K562 (cell line): Measurements from ENCODE around the gene ST7. TPM values are rescaled to one million over a fixed set of nuclear protein-coding genes. Genes with fewer than 3 reads are reported as not detected.

Experiments
- CUX1 ChIP-seq: fragments of 200-800 bp; sonication (Bioruptor generic); IDR thresholded peaks from 2 replicates; pipeline ENCODE4 v1.6.1; 2016; ENCODE audit warnings: missing genetic modification characterization, missing compliant biosample characterization
- EGR1 ChIP-seq: fragments of 450-650 bp; conservative IDR thresholded peaks from 2 replicates; pipeline ENCODE4 v1.6.1; 2017; ENCODE audit warnings: mild to moderate bottlenecking
- FOS ChIP-seq: IDR thresholded peaks from 3 replicates; pipeline ENCODE4 v1.6.1; 2011; ENCODE audit not compliant: insufficient read length; ENCODE audit errors: extremely low read depth
- FOXK2 ChIP-seq, 2 experiments: fragments of 450-650 bp; IDR thresholded peaks in 1 of 2; conservative IDR thresholded peaks in 1 of 2; 2 replicates each; pipeline ENCODE4 v1.6.1; 2016; ENCODE audit warnings: low read depth in 2 of 2, mild to moderate bottlenecking in 1 of 2
- GATAD2A ChIP-seq: fragments of 450-650 bp; IDR thresholded peaks from 2 replicates; pipeline ENCODE4 v1.6.1; 2017
- JUN ChIP-seq, 2 experiments: sonication (generic) in 1 of 2; formaldehyde crosslinking in 1 of 2; IDR thresholded peaks; 2 replicates each; pipeline versions ENCODE4 v1.6.1 to v1.8.0; 2012 to 2022; ENCODE audit warnings: borderline replicate concordance in 2 of 2, mild to moderate bottlenecking in 2 of 2, improper control_type of control experiment in 1 of 2, low read depth in 1 of 2, low read length in 1 of 2, missing genetic modification reagents in 1 of 2
- MYC ChIP-seq, 2 experiments: fragments of 250-450 bp in 1 of 2; sonication (Bioruptor Pico) in 1 of 2; IDR thresholded peaks; 2 replicates each; pipeline versions ENCODE4 v1.5.1 to v1.6.1; 2012 to 2021; ENCODE audit warnings: low read depth in 2 of 2, borderline replicate concordance in 1 of 2, improper control_type of control experiment in 1 of 2, low read length in 1 of 2, mild to moderate bottlenecking in 1 of 2, moderate library complexity in 1 of 2
- NFE2 ChIP-seq: IDR thresholded peaks from 2 replicates; pipeline ENCODE4 v1.6.1; 2014; ENCODE audit warnings: antibody characterized with exemption, low read depth
- RBBP5 ChIP-seq: fragments of 200-600 bp; sonication (generic); IDR thresholded peaks from 2 replicates; pipeline ENCODE4 v1.6.1; 2012; ENCODE audit warnings: borderline replicate concordance, mild to moderate bottlenecking, low read length, control low read depth, inconsistent platforms; ENCODE audit not compliant: insufficient read depth, poor library complexity, severe bottlenecking
- SPI1 ChIP-seq: IDR thresholded peaks from 2 replicates; pipeline ENCODE4 v1.6.1; 2011; ENCODE audit warnings: low read depth, low read length, control low read depth, borderline replicate concordance
- YY1 ChIP-seq, 3 experiments: IDR thresholded peaks; 2 replicates each; pipeline ENCODE4 v1.6.1; 2011; ENCODE audit warnings: low read length in 2 of 3, mild to moderate bottlenecking in 2 of 3, moderate library complexity in 2 of 3, borderline replicate concordance in 1 of 3, control low read depth in 1 of 3, low read depth in 1 of 3; ENCODE audit not compliant: insufficient read depth in 3 of 3, insufficient replicate concordance in 2 of 3, control insufficient read depth in 1 of 3, insufficient read length in 1 of 3; ENCODE audit errors: extremely low read depth in 1 of 3
- ZBED1 ChIP-seq: IDR thresholded peaks from 2 replicates; pipeline ENCODE4 v1.6.1; 2014
- ZNF444 ChIP-seq: fragments of 250-450 bp; sonication (Bioruptor Pico); IDR thresholded peaks from 2 replicates; pipeline ENCODE4 v1.4.0; 2020; ENCODE audit warnings: mild to moderate bottlenecking, moderate library complexity
- ZNF584 ChIP-seq: fragments of 200-800 bp; sonication (Bioruptor generic); IDR thresholded peaks from 2 replicates; pipeline ENCODE4 v1.6.1; 2016; ENCODE audit warnings: low read depth, mild to moderate bottlenecking, missing genetic modification characterization, missing compliant biosample characterization
- polyA plus RNA-seq, 8 experiments: library from polyadenylated mRNA; depleted of rRNA in 4 of 8; stranded (reverse) in 5 of 8; unstranded in 3 of 8; fragments of >200 nt; fragmentation: Nextera tagmentation in 2 of 8; fragmentation: Illumina TruSeq in 1 of 8; extraction: Ambion mirVana in 2 of 8; extraction: Trizol in 1 of 8; gene quantifications; 2 replicates each; pipeline versions ENCODE4 v1.2.1 to v1.2.3, GENCODE V29; 2011 to 2014; ENCODE audit warnings: inconsistent platforms in 1 of 8, missing spikeins in 1 of 8
- total RNA-seq, 7 experiments: library from RNA; depleted of rRNA in 6 of 7; stranded (reverse); fragments of >200 nt in 6 of 7; fragmentation: Illumina TruSeq in 2 of 7; extraction: Trizol in 2 of 7; gene quantifications; 2 replicates each; pipeline versions ENCODE4 v1.2.1 to v1.2.3, GENCODE V29; 2011 to 2021; ENCODE audit warnings: low replicate concordance in 1 of 7
- TF ChIP-seq, protein P1 (sequence below): fragments of 450-650 bp; IDR thresholded peaks from 2 replicates; pipeline ENCODE4 v1.7.1; 2018; ENCODE audit warnings: mild to moderate bottlenecking, low read depth; ENCODE audit not compliant: partially characterized antibody
- TF ChIP-seq, protein P2 (sequence below), 2 experiments: fragments of 450-650 bp; conservative IDR thresholded peaks; 2 replicates each; pipeline ENCODE4 v1.6.1; 2017; ENCODE audit warnings: mild to moderate bottlenecking in 2 of 2, moderate library complexity in 2 of 2

The ST7 gene
- total and polyA plus RNA-seq, 9 of the 15 experiments (the other 6 are each of a cell fraction or from before 2014, with no cell fraction given): 23.9 to 56.3 (median 36.9) TPM

DNA sequence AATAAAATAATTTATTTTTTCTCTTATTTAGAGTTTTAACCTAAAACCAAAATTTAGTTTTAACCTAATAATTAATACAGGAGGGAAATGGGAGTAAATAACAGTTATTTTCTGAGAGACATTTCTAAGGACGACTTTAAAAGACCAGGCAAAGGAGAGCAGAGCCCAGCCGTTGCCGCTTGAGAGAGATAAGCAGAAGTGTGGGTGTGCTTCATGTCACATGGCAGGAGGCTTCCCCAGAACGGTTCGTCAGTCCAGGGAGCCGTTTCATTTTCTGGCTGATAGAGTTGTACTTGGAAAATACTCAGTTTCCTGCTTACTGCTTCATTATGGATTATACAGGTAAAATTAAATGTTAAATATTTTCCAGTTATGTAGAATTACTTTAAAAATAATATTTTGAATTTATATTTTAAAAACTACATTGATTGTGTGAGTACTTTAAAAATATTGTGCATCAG lies 61.4 kb downstream of the ST7 start (continued):
- TF ChIP-seq YY1 (IDR thresholded peaks at IDR 0.05; ENCODE audit: borderline replicate concordance in 1 of 3, control insufficient read depth in 1 of 3, extremely low read depth in 1 of 3, insufficient read depth in 3 of 3, insufficient read length in 1 of 3, insufficient replicate concordance in 2 of 3, low read depth in 1 of 3, low read length in 2 of 3): peak in 2 of 3 experiments; percentile 36 to 67
- no peak for TF ChIP-seq CUX1 (CRISPR knock-in tag)
- TF ChIP-seq, protein P1, sequence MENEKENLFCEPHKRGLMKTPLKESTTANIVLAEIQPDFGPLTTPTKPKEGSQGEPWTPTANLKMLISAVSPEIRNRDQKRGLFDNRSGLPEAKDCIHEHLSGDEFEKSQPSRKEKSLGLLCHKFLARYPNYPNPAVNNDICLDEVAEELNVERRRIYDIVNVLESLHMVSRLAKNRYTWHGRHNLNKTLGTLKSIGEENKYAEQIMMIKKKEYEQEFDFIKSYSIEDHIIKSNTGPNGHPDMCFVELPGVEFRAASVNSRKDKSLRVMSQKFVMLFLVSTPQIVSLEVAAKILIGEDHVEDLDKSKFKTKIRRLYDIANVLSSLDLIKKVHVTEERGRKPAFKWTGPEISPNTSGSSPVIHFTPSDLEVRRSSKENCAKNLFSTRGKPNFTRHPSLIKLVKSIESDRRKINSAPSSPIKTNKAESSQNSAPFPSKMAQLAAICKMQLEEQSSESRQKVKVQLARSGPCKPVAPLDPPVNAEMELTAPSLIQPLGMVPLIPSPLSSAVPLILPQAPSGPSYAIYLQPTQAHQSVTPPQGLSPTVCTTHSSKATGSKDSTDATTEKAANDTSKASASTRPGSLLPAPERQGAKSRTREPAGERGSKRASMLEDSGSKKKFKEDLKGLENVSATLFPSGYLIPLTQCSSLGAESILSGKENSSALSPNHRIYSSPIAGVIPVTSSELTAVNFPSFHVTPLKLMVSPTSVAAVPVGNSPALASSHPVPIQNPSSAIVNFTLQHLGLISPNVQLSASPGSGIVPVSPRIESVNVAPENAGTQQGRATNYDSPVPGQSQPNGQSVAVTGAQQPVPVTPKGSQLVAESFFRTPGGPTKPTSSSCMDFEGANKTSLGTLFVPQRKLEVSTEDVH: peak; percentile 43
- no peak for TF ChIP-seq ZNF444
- TF ChIP-seq FOXK2 (conservative IDR thresholded peaks at IDR 0.05 in 1 of 2, IDR thresholded peaks at IDR 0.05 in 1 of 2; ENCODE audit: low read depth in 2 of 2): peak; percentile 36 to 51
- TF ChIP-seq ZBED1: peak; percentile 57; the same call in 1 of the 2 replicates
- TF ChIP-seq FOS: peak; percentile 11
- peak; percentile 61 for TF ChIP-seq RBBP5
- TF ChIP-seq MYC (IDR thresholded peaks at IDR 0.05; ENCODE audit: low read depth, low read length): peak; percentile 97
- TF ChIP-seq MYC (CRISPR knock-in tag; IDR thresholded peaks at IDR 0.05; ENCODE audit: borderline replicate concordance, low read depth): no peak
- TF ChIP-seq JUN (IDR thresholded peaks at IDR 0.05; ENCODE audit: borderline replicate concordance, low read depth, low read length): peak; percentile 71
- TF ChIP-seq JUN (CRISPR knock-in tag; IDR thresholded peaks at IDR 0.05; ENCODE audit: borderline replicate concordance): no peak
- 0 out of 2 replicates have a peak, but pooled peaks have one; percentile 1 for TF ChIP-seq ZNF584 (CRISPR knock-in tag)
- 0 out of 2 replicates have a peak, but pooled peaks have one; percentile 11 for TF ChIP-seq GATAD2A
- TF ChIP-seq, protein P2, sequence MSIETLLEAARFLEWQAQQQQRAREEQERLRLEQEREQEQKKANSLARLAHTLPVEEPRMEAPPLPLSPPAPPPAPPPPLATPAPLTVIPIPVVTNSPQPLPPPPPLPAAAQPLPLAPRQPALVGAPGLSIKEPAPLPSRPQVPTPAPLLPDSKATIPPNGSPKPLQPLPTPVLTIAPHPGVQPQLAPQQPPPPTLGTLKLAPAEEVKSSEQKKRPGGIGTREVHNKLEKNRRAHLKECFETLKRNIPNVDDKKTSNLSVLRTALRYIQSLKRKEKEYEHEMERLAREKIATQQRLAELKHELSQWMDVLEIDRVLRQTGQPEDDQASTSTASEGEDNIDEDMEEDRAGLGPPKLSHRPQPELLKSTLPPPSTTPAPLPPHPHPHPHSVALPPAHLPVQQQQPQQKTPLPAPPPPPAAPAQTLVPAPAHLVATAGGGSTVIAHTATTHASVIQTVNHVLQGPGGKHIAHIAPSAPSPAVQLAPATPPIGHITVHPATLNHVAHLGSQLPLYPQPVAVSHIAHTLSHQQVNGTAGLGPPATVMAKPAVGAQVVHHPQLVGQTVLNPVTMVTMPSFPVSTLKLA (conservative IDR thresholded peaks at IDR 0.05): peak; percentile 90 to 97
- peak; percentile 96 for TF ChIP-seq EGR1
- peak; percentile 37; the same call in 1 of the 2 replicates for TF ChIP-seq NFE2
- peak; percentile 88 for TF ChIP-seq SPI1
